Hematopoietic multipotent progenitor cell treated with erythropoietin and hydrocortisone succinate and interleukin-3 and kit ligand, for 4 days (in vitro differentiated cells): ENCODE results near the gene MRGPRG.

Experiments used
- DNase-seq: peaks from one replicate; pipeline ENCODE4 v3.0.0-alpha.2; 2015

Gene MRGPRG

DNA sequence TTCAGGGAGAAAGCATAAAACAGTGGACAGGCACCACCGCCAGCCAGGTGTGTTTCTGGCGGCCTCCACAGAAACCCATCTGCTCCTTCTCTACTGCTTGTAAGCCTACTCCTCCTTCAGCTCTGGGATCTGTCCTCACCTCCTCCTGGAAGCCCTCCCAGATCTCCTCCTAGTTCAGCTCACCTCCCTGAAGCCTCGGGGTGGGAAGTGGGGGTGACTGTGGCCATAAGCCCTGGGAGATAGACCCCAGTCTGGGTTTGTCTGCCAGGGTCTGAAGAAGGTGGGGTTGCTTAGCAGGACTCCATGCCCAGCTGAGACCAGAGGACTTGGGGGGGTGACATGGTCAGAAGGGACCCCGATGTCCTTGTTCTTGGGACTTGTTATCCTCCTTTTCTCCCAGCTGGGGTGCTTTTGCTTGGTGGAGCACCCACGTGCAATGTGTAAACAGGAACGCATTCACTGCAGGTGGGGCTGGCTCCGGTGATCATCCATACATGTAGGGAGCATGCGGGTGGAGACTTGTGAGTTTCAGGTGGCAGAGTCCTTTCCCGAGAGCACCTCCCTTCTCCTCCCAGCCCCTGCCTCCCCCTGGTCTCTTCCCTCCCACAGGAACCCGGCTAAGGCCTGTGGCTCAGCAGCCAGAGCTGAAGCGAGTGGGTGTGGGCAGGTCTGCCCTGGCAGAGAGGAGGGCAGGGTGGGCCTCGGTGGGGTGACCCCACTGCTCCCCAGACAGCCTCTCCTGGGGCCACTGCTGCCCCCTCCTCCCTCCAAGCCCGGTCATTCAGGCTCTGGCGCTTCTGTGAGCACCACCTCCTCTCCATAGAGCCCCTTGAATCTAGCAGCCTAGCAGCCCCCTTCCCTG lies 25.9 kb downstream of the MRGPRG start:
- DNase-seq: no peak

DNA sequence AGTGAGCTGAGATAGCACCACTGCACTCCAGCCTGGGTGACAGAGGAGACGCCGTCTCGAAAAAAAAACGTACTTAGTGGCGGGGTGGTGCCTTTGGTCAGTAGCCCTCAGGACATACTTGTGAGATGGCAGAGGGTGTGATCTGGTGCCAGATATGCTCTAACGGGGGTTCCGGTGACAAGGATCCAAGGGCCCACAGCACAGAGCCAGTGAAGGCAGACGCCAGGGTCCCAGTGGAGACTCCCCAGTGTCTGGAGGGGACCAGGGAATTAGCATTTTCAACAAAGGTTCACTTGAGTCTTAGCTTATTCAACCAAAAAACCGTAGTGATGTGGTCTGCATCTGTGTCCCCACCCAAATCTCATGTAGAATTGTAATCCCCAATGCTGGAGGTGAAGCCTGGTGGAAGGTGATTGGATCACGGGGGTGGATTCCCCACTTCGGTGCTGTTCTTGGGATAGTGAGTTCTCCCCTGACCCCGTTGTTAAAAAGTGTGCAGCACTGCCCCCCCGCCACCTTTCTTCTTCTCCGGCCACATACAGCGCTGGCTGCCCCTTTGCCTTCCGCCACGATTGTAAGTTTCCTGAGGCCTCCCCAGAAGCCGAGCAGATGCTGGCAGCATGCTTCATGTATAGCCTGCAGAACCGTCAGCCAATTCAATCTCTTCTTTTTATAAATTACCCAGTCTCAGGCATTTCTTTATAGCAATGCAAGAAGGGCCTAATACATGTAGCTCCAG lies 26.9 kb downstream of the MRGPRG start:
- no peak for DNase-seq

DNA sequence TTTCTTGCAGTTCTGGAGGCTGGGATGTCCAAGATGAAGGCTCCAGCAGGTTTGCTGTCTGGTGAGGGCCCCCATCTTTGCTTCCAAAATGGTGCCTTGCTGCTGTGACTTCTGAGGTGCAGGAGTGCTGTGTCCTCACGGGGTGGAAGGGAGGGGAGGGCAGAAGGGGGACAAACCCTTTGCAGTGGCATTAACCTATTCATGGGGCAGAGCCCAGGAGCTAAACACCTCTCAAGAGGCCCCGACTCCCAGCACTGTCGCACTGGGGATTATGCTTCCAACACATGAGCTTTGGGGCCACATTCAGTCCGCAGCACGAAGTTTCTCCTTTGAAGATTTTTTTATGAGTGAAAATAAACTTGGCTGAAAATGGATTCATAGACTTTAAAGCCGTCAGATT lies 28.0 kb downstream of the MRGPRG start:
- DNase-seq: no peak

DNA sequence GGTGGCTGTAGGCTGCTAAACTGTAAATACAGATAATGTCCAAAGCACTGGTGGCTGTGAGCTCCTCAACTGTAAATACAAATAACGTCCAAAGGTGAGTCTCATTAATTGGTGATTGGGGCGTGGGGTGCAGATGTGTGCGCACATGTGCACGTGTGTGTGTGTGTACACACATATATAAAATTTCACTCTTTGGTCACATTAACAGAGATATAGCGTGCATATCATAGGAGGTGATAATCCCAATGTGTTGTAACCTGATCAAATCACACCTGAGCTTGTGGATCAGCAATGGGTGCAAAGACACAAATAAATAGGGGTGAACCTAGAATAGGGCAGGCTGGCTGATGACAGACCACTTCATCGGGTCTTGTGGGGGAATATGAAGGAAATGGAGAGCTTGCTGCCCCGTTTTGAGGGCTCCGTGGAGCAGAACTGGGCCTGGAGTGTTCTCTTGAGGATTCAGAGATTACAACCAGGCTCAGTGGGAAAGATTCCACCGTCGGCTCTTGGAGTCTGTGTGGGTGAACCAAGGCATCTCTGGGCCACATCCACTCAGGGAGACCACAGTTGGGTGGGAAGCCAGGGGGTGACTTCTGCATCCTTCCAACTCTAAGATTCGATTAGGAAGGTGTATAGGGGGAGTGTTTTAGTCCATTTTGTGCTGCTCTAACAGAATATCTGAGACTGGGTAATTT lies 28.6 kb downstream of the MRGPRG start:
- DNase-seq: no peak

DNA sequence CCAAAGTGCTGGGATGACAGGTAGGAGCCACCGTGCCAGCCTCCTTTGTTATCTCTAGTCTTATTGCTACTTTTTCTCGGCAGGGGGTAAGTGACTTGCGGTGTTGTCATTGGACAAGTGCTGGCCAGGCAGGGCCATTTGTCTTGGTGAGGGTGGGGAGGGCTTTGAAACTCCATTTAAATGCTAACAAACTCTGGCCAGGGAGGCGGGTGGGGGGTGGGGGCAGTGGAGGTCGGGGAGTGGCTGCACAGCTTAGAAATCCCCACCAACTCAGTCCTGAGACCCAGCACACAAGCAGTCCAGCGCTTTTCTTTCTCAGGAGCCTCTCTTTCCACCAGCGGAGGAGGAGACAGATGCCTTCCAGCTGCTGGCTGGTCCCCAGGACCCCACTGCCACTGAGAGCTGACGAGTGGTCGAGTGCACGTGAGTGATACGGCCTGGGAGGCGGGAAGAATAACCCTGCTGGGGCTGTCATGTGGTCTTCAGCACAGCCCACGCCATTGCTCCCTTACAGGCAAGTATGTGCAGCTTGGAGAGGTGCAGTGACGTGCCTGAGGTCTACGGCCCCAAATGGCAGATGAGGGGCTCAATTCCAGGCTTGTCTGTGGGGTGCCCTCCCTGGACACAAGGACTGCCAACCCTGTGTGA lies 29.3 kb downstream of the MRGPRG start:
- DNase-seq: no peak

DNA sequence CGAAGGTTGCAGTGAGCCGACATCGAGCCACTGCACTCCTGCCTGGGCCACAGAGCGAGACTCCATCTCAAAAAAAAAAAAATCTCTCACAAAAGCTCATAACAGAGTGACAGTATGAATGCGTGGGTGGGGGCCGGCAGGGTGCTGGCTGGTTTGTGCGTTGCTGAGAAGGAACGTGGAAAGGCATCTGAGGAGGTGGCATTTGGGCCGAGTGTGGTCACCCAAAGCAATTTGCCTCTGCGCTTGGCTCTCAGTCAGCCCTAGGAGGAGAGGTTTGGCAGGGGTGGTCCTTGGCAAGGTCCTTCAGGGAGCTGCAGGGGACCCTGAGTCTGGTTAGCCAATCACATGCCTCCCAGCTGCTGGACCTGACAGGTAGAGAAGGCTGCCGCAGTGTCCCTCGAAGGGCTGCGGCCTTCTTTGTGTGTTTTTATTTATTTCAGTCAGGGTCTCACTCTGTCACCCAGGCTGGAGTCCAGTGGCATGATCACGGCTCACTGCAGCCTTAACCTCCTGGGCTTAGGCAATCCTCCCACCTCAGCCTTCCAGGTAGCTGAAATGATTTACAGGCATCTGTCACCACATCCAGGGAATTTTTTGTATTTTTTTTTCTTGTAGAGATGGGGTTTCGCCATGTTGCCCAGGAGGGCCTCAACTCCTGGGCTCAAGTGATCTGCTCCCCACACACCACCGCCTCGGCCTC lies 30.0 kb downstream of the MRGPRG start:
- DNase-seq: no peak

DNA sequence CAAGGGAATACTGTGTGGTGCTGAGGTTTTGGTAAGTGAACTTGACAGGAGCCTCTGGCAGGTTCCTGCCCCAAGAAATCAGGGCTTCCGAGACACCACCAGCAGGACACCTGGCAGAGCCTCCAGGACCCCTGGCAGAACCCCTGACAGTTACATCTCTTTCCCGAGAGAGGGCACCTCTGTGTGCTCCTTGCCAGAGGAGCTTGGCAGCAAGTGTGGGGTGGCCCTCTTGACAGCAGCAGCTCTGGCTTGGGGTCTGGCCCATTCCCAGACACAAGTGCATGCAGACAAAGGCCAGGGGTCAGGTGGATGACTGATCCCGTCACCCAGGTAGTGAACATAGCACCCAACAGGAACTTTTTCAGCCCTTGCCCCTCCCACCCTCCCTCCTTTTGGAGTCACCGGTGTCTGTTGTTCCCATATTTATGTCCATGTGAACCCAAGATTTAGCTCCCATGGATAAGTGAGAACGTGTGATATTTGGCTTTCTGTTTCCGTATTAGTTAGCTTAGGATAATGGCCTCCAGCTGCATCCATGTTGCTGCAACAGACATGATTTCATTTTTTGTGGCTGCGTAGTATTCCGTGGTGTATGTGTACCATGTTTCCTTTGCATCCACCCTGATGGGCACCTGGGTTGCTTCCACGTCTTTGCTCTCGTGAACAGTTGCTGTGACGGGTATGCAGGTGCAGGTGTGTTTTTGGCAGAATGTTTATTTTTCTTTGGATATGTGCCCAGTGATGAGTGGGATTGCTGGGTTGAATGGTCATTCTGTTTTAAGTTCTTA lies 32.3 kb downstream of the MRGPRG start:
- no peak for DNase-seq

DNA sequence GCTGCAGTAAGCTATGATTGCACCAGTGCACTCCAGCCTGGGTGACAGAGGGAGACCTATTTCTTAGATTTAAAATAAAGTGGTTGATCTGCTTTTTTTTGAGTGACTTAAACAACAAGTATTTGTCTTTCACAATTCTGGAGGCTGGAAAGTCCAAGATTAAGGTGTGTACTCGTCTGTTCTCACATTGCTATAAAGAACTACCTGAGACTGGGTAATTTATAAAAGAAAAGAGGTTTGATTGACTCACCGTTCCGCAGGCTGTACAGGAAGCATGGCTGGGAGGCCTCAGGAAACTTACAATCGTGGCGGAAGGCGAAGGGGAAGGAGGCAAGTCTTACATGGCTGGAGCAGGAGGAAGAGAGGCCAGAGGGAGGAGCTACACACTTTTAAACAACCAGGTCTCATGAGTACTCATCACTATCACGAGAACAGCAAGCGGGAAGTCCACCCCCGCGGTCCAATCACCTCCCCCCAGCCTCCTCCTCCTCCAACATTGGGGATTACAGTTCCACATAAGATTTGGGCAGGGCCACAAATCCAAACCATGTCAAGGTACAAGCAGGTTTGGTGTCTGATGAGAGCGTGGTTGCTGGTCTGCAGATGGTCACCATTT lies 33.8 kb downstream of the MRGPRG start:
- no peak for DNase-seq

DNA sequence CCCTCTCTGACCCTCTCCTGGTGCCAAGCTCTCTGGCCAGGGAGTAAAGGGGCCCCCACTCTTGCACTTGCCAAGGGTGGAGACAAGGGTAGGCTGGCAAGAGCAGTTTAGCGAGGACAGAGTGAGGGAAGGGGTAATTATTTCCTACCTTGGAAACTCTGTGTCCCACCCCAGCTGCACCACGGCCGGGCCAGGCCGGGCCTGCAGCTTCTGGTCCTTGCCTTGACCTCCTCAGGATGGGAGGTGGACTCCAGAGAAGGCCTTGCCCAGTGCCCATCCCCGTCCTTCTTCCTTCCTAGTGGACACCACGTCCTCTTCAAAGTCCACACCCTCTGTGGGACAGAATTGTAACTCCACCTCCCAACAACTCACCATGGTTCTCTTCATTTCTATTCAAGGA lies 35.1 kb downstream of the MRGPRG start:
- no peak for DNase-seq

DNA sequence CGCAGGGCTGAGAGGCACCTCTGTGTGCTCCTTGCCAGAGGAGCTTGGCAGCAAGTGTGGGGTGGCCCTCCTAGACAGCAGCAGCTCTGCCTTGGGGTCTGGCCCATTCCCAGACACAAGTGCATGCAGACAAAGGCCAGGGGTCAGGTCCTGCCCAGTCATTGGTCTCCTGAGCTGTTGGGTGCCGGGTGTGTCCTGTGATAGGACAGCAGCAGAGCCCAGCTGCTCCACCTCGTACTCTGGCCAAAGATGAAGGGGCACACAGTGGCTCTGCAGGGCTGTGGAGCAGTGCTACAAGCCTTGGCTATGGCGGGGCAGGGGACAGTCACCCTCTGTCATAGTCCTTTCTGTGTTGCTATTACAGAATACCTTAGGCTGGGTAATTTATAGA lies 36.2 kb downstream of the MRGPRG start:
- no peak for DNase-seq

DNA sequence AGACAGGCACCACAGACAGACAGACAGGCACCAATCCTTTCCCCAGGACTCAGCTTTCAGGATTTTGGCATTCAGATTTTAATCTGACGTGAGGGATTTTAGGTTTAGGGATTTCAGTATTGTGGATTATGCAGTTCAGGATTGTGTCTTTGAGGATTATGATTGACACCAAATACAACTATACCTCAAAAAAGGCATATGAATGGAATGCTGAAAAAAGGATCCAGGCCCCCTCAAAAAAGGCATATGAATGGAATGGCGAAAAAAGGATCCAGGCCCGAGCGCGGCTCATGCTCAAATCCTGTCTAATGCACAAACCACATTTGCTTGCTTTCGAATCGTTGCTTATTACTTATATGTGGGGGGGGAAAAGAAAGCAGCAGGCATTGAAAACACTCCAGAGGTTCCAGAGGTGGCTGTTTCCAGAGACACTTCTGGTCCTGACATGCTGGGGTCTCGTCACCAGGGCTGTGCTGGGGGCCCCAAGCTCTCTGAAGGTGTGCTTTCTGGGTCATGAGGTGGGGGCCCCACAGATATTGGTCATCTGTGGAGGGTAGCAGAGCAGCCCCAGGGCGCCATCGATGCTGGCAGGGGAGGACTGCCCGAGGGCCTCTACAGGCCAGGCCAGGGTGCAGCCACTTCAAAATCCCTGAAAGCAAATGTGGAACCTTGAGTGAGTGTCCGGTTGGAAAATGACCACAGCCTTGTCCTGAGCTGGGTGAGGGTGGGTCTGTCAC lies 36.7 kb downstream of the MRGPRG start:
- DNase-seq: no peak

DNA sequence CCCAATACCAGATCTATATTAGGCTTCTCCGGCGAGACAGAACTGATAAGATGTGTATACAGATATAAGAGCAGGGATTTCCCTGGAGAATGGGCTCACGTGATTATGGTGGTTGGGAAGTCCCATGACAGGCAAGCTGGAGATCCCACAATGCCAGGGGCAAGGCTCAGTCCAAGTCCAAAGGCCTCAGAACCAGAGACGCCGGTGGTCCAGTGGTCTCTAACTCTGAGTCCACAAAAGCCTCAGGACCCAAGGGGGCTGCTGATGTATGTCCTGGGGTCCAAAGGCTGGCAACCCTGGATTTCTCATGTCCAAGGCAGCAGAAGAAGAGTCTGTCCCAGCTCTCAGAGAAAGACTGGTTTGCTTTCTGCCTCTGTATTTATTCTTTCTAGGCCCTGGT lies 37.7 kb downstream of the MRGPRG start:
- DNase-seq: no peak

DNA sequence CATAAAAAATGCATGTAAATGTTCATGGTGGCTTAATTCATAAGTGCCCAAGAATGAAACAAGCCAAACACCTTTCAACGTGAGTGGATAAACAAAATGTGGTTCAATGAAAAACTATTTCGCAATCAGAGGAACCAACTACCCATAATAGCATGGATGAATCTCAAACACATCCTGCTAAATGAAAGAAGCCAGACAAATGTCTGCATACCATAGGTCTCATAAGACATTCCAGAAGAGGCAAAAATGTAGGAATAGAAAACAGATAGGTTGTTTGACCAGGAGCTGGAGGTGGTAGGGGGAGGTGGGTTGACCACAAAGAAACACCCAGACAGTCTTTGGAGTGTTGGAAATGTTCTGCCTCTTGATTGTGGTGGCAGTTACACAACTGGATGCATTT lies 40.3 kb downstream of the MRGPRG start:
- no peak for DNase-seq

DNA sequence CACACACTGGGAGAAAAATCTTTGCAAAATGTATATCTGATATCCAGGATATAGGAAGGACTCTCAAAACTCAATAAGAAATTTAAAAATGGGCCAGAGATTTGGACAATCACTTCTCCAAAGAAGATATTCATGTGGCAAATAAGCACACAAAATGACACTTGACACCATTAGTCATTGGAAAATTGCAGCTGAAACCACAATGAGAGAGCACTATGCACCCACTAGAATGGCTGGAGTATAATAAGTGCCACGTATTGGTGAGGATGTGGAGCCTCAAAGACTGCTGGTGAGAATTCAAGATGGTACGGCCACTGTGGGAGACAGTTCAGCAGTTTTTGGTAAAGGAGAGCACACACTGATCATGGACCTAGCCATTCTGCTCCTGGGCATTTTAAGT lies 40.7 kb downstream of the MRGPRG start:
- DNase-seq: no peak

DNA sequence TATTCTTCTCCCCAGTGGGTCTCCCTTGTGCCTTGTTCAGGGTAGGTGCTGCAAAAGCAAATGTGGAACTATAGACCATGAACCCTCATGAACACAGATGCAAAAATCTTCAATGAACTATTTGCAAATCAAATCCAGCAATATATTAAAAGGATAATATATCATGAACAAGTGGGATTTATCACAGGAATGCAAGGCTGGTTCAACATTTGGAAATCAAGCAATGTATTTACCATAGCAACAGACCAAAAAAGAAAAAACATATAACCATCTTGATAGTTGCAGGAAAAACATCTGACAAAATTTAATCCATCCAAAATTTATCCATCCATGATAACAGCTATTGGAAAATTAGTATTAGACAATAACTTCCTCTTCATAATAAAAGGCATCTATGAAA lies 42.1 kb downstream of the MRGPRG start:
- no peak for DNase-seq

DNA sequence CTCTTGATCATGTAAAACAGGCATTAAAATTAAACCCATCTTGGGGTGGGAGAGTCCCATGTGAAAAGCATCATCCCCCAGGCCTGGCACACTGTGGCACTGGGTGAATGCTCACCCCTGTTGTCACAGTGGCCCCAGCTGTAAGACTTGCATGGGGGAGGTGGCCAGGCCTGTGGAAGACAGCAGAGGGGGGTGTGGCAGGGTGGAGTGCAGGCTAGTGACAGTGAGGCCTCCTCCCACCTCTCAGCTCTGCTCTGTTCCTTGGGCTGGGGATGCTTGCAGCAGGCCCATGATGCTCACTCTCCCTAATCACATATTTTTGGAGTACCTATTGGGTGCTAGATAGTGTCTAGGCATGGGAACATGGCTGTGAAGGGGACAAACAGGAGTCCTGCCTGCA lies 43.4 kb downstream of the MRGPRG start:
- no peak for DNase-seq

DNA sequence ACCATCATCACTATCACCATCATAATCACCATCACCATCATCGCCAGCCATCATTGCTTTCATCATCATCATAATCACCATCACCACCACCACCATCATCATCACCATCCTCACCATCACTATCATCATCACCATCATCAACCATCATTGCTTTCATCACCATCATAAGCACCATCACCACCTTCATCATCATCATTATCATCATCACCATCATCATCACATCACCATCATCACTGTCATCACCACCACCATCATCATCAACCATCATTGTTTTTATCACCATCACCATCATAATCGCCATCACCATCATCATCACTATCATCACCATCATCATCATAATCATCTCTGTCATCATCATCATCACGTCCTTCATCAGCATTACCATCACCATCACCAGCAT lies 44.2 kb downstream of the MRGPRG start:
- DNase-seq: no peak

DNA sequence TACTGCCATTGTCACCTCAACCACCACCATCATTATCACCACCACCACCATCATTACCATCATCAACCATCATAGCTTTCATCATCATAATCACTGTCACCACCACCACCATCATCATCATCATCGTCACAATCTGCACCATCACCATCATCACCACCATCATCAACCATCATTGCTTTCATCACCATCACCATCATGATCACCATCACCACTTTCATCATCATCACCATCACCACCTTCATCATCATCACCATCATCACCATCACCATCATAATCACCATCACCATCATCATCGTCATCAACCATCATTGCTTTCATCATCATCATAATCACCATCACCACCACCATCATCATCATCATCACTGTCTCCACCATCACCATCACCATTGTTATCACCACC lies 44.8 kb downstream of the MRGPRG start:
- no peak for DNase-seq

DNA sequence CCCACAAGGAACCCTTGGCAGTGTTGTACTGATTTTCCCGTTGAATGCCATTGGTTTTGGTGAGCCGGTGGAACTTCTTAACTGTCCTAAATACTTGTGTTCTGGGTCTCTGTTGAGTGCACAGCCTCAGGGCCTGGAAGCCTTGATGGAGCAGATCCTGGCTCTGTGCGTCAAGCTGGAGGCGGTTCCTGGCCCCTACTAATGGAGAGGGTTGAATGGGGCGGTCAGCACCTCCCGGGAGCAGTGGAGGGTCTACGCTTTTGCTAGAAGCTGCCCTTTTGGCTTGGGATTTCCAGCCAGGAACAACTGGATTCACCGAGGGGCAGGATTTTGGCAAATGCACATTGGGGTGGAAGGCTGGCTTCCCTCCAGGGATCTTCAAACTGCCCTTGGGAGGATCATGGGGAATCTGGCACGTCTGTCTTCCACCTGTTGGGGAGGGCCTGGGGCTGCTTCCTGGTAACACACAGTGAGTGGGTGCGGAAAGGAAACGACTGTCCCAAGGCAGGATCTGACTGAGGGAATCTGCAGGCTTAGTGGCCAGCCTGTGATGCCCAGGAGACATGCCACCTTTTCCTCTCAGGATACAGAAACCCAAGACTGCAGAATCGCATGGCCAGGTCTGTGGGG lies 46.6 kb downstream of the MRGPRG start:
- DNase-seq: no peak
